Stimulated activated naive CD8-positive, alpha-beta T cell treated with anti-CD3 and anti-CD28 coated beads, Interleukin-15, Interleukin-2, amounts not matched to agents 100 U/mL and 50 U/mL, for 24 hours (primary cell): ENCODE data around the gene KCNN3.

Experiments used
- ATAC-seq: fragments of 150-1000 bp; cut with Tn5 transposase; one replicate; pipeline ENCODE4 v1.10.0; 2021
- DNase-seq: peaks from one replicate; pipeline ENCODE4 v3.0.0; 2021

The KCNN3 gene

DNA sequence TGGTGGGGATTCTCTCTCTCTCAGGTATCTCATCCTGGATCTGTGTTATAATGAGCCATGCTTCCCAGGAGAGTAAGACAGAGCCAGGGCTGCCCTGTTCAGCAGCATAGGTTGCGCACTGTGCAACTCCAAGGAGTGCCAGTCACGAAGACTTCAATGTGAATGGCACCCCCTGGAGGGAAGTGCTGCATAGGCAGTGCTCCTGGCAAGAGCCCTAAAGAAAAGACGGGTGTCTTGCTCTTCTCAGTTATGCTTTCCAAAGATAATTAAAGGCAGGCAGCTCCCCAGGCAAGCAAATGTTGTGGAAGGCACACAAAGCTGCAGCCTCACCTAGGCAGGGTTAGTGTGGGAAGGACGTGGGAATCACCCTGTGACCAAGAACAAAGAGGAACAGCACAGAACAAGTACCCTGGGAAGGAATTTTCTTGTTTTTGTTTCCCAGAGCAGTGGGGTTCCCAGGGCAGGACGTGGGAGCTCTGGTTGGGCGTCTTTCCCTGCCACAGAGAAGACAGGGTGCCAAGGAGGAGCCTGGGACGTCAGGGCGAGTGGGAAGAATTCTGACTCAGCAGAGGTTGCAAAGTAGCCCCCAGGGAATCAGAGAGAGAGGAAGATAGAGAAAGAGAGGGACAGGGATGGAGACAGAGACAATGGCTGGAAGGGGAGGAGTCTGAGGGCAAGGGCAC lies 120.9 kb downstream of the KCNN3 start:
- DNase-seq (peak; percentile 72), ATAC-seq (peak; percentile 33)

DNA sequence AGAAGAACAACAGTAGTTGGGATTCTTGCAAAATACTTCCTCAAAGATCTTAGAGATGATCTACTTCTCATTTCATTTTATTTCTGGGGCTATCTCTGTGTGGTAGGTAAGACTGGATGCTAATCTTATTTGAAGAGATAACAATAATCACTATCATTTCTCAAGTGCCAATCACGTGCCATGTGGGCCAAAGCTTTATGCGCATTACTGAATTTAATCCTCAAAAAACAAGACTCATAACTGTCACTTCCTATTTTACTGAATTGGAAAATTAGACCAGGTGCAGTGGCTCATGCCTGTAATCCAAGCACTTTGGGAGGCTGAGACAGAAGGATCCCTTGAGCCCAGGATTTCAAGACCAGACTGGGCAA lies 121.7 kb downstream of the KCNN3 start:
- ATAC-seq (no peak), DNase-seq (no peak)

DNA sequence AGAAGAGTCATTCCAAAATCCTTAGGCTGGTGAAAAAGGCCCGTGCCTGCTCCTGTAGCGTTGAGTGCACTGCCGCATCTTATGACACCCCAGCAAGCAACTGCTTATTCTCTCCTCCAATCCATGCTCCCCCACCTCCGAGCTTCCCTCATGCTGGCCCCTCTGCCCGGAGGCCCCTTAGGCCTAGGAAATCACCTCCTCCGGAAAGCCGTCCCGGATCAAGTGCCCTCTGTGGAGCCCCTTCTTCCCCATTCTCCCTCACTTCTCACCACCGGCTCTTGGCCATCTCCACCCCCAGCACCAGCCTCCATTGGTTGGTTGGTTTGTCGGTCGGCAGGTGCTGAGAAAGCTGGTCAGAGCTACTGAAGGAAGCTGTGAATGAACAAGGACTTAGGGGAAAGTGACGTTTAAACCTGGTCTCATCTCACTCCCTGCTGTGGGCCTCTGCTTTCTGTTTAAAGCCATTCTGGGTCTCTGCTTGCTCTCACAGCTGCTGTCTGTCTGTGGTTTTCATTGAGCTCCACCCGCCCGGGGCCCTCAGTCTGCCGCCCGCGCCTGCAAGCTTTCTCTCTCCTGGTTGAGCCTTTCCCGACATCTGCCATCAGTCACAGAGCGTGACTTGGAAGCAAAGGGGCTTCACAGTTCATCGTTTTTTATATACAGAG lies 122.2 kb downstream of the KCNN3 start:
- DNase-seq (peak; percentile 69), ATAC-seq (peak; percentile 77)

DNA sequence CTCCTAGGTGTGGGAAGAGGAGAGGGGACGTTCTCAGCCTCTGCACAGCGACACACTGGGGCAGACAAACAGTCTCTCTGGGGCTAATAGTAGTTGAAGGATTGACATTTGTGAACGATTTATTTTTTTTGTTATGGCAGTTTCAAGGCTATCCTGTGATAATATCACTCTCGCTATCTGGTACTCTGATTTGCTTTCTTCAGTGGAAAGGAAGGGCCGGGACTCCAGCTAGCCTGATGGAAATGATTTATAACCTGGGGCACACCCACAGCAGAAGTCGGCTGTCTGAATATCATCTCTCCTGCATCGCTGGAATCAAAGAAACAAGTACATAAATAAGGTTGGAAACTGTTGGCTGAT lies 122.7 kb downstream of the KCNN3 start:
- no peak for ATAC-seq
- DNase-seq: no peak

DNA sequence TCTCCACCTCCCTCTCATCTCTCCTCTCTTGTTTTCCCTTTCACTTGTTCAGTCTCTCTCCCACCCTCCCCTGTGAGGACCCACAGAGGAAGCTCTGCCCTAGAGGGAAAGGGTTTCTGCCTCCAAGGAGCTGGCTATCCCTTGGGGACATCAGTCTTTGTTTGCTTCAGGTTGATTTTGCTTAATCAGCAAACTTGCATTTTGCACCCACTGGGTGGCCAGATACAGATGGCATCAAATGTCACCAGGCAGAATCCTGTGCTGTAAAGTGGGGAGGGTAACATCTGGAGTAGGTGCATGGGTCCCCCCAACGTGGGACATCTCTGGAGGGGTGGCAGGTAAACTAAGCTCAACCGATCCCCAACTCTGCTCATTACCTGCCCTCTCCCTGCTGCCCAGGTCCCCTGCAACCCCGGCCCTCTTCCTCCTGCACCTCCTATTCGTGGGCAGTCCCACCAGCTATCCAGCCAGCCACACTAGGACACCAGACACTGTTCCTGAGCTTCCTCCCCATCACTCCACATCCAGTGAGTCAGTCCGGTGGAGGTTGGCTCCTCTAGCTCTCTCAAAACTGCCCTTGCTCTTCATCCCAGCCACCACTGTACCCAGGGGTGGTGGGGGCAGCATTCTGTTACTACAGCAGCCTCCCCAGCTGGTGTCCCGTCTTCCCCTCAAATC lies 123.3 kb downstream of the KCNN3 start:
- ATAC-seq (no peak), DNase-seq (no peak)

DNA sequence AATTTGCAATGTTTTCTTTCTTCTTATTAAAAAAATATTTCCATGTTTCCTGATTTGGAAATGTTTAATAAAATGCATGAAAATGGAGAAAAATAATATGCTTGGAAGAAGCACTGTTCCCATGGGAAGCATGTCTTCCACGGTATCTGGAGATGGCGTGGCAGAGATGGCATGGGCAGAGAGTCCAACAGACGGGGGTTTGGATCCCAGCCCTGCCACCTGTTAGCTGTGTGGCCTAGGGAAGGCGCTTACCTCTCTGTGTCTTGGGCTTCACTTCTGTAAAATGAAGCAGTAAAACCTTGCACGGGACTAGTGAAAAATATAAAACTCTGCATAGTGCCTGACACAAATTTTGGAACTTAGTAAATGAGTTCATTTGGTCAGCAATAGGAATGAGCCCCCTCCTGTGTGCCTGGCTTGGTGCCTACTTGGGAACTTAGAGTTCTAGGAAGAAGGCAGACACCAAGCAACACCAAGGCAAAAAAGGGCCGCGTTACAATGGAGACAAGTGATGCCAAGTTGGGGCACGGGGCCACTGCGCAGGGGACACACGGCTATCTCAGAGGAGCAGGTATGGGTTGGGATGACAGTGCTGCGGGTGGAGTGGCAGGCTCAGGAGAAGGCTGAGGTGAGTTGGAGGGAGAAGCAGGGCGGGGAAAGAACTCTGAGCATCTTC lies 124.2 kb downstream of the KCNN3 start:
- ATAC-seq: no peak
- no peak for DNase-seq

DNA sequence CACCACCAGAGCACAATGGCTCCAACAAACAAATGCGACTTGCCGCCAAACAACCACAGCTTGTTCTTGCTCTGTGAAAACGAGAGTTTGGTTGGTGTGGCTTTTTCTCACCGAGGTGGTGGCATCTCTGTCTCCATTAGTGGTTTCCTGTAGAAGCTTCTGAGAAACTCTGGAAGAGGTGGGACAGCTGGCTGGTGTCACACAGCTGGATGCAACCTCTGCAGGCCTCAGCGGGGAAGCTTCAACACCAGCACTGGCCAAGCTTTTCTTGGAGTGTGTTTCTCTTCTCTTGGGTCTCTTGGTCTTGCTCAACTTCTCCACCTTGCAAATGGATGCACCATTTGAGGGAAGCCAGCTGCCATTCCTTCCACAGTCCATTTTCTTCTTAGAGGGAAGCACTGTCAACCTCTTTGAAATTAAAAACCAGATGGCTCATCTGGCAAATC lies 124.8 kb downstream of the KCNN3 start:
- ATAC-seq: peak; percentile 22

DNA sequence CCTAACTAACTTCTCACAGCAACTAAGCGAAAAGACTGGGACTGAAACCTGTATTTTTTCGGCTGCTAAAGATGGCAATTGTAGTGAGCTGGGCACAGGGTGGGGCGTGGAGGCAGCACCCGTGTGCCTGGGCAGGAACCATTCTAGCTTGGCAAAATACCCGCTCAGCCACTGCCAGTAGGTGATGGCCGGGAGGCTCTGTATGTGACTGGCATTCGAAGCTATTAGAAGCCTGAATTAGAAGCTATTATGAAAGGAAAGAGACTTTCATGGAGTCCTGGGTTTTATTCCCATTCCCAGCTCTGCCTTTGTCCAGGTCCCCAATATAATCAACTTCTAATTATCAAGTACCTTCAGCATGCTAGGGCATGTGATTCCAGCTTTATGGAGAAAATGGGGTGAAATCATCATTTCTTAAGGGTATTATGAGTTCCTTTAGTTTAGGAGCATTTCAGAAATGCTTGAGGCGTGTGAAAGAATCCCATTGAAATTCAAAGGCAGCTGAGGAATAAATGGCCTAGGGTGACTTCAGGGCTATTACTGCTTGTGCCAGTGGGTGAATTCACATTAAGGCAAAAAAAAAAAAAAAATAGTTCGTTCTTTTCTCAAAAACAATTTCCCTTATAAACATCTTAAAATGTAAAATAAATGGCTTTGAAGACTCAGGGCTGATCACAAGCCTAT lies 125.6 kb downstream of the KCNN3 start:
- DNase-seq (no peak), ATAC-seq (no peak)

More for the DNA sequence above, 124.8 kb downstream of the KCNN3 start:
- peak; percentile 52 for DNase-seq

DNA sequence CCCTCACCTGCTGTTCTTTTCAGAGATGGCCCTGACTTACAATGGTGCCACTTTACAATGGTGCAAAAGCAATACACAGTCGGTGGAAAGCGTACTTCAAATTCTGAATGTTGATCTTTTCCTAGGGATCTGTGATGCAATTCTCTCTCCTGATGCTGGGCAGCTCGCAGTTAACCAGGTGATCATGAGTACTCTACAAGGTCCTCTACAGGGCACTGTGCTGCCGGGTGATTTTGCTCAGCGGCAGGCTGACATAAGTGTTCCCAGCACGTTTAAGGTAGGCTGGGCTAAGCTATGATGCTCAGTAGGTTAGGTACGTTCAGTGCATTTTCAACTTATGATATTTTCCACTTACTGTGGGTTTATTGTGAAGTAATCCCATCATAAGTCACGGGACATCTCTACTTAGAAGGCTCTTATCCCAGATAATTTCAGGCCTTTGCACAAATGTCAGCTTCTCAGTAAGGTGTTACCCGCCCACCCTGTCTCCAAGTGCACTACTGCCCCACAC lies 126.5 kb downstream of the KCNN3 start:
- no peak for DNase-seq
- no peak for ATAC-seq

DNA sequence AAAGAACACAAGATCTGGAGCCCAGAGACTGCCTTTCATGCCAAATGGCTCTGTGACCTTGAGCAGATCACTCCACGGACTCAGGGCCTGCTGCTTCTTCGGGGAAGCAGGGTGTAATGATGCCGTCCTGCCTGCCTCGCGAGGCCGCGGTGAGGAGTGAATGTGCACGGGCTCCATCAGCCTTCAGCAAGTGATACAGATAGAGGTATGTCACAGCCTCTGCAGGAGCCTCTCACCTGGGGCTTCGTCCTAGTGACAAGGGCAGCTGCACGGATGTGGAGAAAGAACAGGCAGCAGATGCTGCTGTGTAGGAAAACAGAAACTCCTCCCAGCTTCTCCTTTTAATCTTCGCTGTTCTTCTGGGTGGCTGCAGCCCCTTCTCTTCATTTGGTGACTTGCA lies 127.5 kb downstream of the KCNN3 start:
- no peak for DNase-seq
- no peak for ATAC-seq

DNA sequence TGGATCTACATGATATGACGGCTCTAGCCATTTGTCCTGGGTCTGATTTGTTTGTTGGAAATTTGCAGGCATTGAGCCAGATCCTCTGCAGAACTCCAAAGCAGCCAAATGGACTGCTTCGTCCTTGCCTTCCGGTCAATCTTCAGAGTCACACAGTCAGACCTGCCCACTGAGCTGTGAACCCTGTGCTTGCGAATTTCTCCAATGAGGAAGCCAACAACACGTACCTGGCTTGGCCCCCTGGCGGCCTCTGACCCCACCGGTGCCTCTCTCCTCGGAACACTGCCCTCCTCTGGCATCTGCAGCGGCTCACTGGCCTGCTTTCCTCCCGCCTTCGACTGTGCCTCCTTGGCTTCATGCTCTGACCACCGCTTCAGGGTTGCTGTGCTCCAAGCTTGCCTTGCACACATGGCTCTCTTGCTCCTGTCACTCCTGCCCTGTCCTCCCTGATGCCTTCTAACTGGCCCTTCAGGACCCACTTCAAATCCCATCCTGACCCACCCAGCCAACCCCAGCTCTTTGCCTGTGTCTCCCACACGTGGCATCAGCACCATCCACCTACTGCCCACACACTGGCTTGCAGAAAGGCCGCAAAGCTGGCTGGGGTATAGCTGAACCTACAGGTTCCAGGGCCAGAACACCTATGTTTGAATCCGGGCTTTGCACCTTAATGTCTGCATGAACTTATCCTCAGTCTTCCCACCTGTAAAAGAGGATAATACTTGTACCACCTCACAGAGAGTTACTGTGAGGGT lies 128.2 kb downstream of the KCNN3 start:
- DNase-seq (no peak), ATAC-seq (no peak)

DNA sequence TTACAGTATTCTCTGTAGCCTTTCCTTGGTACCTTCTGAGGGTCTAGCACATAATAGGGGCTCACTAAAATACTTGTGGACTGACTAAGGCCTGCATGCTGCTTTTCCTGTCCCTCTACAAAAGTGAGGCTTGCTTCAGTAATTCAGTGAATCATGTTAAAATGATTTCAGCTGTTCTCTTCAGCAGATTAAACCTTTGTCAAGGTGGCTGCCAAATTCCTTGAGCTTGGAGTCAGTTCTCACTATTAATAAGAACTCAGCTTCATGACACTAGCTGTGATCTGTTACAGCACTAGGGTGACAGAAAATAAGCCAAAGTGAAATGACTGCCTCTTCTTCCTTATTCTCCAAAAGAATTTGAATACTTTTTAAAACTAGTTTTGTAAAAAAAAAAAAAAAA lies 128.8 kb downstream of the KCNN3 start:
- no peak for ATAC-seq
- DNase-seq: no peak

DNA sequence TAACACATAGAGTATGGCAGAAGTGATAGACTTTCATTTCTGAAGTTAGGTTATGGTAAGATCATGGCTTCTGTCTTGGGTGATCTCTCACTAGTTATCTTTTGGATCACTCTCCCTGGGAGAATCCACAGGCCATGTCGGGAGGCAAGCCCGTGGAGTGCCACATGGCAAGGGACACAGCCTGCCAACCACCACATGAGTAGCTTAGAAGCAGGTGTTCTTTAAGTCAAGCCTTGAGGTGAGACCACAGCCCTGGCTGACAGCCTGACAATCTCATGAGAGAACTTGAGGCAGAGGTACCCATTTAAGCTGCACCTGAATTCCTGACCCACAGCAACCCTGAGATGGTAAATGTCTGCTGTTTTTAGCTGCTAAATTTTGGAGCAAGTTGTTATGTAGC lies 130.4 kb downstream of the KCNN3 start:
- ATAC-seq (no peak), DNase-seq (no peak)

DNA sequence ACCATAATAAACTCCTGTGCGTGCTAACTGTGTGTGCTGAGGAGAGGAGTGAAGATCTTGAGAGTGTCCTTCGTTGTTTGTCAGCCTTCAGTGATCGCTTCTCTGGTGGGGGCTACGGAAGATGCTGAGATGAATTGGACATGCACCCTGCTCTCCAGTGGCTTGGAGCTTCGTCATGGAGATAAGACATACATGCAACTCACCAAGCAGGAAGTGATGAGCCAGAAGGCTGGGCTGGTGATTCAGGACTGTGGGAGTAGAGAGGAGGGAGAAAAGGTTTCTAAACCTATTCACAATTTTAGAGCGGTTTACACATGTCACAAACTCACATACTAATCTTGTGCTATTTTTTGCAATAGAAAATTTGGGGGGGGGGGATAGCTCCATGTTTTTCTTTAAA lies 133.2 kb downstream of the KCNN3 start:
- DNase-seq: peak; percentile 61
- peak; percentile 95 for ATAC-seq

DNA sequence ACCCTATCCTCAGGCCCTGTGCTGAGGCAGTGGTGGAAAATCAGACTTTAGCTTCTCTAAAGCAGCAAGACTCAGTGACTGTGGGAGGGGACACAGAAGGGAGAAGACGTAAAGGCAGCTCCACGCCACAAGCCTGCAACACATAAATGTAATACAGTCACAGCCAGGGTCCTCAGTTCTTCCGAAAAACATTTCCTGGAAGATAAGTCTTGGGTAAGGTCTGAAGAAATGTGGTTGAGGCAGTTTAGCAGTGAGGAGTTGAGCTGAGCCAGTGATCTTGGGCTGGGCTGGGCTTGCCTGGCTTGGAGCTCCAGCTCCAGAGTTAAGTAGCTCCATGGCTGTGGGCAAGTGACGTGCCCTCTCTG lies 134.3 kb downstream of the KCNN3 start:
- no peak for ATAC-seq

DNA sequence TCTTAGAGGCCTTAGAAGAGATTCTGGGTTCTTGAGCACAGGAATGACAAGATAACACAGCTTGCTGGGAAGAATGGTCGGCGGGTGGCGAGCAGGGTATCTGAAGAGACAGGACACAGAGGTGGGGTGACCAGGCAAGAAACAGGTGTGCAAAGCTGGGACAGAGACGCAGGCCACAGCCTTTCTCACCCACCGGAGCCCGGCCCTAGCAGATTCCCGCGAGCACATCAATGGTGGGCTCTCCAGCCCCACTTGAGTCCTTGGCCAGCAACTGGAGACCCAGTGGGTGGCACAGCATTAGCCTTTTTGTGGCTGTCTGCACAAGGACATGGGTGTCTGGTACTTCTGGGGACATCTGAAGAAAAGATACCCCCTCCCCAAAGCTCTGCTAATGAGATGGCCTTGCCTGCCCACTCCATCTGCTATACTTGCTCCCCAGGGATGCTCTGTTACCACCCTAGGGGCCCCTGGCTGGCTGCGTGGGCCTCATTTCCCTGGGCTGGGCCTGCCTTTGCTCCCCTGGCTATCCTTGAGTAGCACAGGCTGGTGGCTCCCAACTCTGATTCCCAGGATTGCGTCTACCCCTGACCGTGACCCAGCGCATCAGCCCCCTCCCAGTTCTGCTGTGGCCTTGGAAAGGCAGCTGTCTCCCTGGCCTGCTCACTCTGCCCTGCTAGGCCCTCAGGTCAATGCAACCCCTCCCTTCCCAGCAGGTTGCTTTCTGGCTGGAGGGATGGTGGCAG lies 134.8 kb downstream of the KCNN3 start:
- no peak for ATAC-seq
- no peak for DNase-seq

More for the DNA sequence above, 134.3 kb downstream of the KCNN3 start:
- no peak for DNase-seq

DNA sequence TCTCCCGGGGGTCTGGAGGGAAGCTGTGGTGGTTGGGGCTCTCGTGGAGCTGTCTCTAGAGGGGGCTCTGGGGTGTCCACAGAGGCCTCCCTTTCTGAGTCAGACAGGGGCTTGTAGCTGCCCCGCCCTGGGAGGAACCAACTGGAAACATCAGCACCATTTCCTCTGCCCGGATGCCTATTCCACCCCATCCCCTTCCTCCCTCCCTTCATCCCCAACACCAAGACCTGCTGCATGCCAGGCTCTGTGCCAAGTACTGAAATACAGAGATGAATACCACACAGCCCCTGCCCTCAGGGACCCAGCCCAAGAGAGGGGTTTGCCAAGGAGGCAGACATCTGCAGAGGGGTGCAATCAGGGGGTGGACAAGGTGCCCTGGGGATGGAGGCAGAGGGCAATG lies 136.5 kb downstream of the KCNN3 start:
- ATAC-seq (no peak), DNase-seq (no peak)

DNA sequence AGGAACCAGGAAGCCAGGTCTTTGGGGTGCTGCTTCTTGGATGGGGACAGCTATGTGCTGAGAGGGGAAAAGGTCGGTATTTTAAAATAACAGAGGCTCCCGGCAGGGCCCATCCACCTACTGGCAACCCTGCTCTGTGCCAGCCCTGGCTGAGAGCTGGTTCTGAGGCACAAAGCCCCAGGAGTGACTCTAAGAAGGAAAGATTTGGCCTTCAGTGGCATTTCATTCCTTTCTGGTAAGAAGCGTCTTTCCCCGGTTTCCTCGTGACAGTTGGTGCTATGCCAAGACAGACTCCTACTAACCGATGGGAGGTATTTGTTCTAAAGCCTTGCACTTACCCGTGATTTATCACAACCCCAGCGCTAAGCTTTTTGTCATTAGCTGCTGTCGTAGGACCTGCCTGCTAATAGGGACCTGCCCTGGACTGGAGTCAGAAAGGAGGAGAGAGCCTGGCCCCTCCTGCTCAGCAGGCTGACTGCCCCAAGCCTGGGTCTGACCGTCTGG lies 139.0 kb downstream of the KCNN3 start:
- ATAC-seq: no peak
- no peak for DNase-seq

DNA sequence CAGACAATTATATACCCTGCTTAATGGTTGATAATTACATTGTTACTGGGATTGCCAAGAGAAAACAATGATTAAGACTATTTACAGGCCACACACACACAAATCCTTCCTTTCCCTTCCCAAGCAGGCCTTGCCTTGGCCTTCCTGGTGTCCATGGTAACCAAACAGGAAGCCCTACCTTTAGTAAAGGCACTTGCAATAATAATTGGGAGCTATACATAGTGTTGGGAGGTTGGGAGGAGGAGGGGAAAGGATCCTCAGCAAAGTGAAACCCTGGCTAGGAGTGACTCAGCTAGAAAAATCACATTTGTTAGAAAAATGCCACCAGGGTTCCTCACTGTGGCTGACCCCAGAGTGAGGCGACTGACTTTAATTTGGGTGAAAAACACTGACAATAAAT lies 139.8 kb downstream of the KCNN3 start:
- DNase-seq: no peak
- ATAC-seq: peak; percentile 34

DNA sequence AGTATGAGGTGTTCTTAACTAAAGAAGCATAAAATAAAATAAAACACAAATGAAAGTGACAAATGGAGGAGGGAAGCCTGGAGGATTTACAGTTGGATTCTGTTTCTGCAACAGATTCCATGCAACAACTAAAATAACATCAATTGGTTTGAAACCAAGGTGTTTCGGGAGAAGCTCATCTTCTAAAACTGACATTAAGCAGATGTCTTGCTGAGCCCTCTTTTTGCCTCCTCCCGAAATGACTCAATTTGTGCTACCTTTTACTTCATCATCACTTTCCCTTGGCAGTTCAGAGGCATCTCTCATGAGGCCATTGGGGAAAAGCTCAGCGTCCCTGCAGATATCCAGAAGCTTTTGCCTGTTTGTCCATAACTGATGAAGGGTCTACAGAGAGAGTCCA lies 140.5 kb downstream of the KCNN3 start:
- ATAC-seq (no peak), DNase-seq (no peak)

DNA sequence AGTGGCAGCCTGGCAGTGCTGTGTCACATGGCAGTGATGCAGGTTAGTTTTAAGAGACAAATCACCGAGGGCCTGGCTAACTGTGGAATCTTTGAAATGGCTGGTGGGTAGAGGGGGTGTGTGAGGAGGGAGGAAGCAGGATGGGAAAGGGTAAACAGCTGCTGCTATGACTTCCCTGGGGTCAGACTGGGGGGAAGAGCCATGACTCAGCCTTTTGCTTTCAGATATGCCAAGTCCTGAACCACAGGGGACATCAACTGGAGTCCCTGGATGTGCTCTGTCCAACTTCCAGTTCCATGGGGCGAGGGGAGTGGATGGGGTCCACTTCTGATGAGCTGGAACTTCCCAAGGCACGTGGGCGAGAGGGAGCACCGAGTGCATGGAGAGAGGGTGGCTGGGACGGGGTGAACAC lies 141.0 kb downstream of the KCNN3 start:
- ATAC-seq (peak; percentile 52), DNase-seq (no peak)
